ENCODE results near the gene TRIO.

DNA sequence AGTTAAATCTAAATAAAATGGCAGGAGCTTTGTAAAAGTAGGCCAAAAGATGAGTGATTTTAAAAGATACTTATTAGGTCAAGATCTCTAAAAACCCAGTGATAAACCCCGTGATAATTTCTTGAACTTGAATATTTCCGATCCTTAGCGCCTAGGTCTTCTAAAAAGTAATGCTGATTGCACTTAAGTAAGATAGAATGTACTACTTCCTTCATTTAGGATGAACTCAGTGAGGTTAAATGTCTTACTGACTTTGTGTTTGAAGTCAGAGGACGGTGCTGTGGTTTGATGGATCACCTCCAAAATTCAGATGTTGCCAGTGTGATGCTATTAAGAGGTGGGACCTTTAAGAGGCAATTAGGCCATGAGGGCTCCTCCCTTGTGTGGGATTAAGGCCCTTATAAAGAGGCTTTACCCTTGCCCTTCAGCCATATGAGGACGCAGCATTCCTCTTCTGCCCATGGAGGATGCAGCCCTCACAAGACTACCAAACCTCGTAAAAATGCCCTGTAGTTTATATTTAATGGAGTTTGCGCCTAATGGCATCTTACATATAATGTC is 130.1 kb downstream of the TRIO start:
- TF ChIP-seq ELF4 (IDR thresholded peaks at IDR 0.05) (no peak), ARNT (IDR thresholded peaks at IDR 0.05) (no peak), HDGF (IDR thresholded peaks at IDR 0.05; ENCODE audit: borderline replicate concordance) (no peak), SP1 (IDR thresholded peaks at IDR 0.05) (no peak), FOXA1 (IDR thresholded peaks at IDR 0.05) (no peak), LEF1 (IDR thresholded peaks at IDR 0.05; ENCODE audit: borderline replicate concordance) (no peak), CTBP1 (IDR thresholded peaks at IDR 0.05; ENCODE audit: borderline replicate concordance) (no peak), FOXK2 (IDR thresholded peaks at IDR 0.05) (no peak), BHLHE40 (IDR thresholded peaks at IDR 0.05; ENCODE audit: borderline replicate concordance) (no peak), FOXM1 (IDR thresholded peaks at IDR 0.05; ENCODE audit: borderline replicate concordance) (no peak), SUZ12 (IDR thresholded peaks at IDR 0.05) (no peak), NFRKB (IDR thresholded peaks at IDR 0.05) (no peak)
- TF ChIP-seq, protein P1, sequence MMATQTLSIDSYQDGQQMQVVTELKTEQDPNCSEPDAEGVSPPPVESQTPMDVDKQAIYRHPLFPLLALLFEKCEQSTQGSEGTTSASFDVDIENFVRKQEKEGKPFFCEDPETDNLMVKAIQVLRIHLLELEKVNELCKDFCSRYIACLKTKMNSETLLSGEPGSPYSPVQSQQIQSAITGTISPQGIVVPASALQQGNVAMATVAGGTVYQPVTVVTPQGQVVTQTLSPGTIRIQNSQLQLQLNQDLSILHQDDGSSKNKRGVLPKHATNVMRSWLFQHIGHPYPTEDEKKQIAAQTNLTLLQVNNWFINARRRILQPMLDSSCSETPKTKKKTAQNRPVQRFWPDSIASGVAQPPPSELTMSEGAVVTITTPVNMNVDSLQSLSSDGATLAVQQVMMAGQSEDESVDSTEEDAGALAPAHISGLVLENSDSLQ (IDR thresholded peaks at IDR 0.05): no peak
